Chondrocyte (in vitro differentiated cells): ENCODE measurements around the gene MAN1A1. TPM values are rescaled to one million over a fixed set of nuclear protein-coding genes. Genes with fewer than 3 reads are reported as not detected.

ENCODE experiments used
- DNase-seq: peaks from one replicate; pipeline ENCODE4 v3.0.0; 2021; ENCODE audit warnings: mixed read lengths, low spot score
- H3K27ac Mint-ChIP-seq: one replicate; pipeline ENCODE4 v1.8.0; 2021; ENCODE audit warnings: mild to moderate bottlenecking, moderate library complexity, mixed read lengths; ENCODE audit not compliant: unreplicated experiment
- H3K27me3 Mint-ChIP-seq: 2 replicates; pipeline ENCODE4 v1.8.0; 2021; ENCODE audit warnings: low read depth, mixed read lengths
- H3K36me3 Mint-ChIP-seq: 2 replicates; pipeline ENCODE4 v1.8.0; 2021; ENCODE audit warnings: low read depth, mixed read lengths
- H3K4me1 Mint-ChIP-seq: 2 replicates; pipeline ENCODE4 v1.8.0; 2021; ENCODE audit warnings: low read depth, mild to moderate bottlenecking, mixed read lengths
- H3K4me3 Mint-ChIP-seq: one replicate; pipeline ENCODE4 v1.8.0; 2021; ENCODE audit warnings: mild to moderate bottlenecking, moderate library complexity, mixed read lengths; ENCODE audit not compliant: unreplicated experiment
- H3K9me3 Mint-ChIP-seq: 2 replicates; pipeline ENCODE4 v1.8.0; 2021; ENCODE audit warnings: low read depth, mixed read lengths
- CTCF ChIP-seq: fragments of 200-600 bp; sonication (generic); IDR thresholded peaks from 2 replicates; pipeline ENCODE4 v1.5.0; 2021; ENCODE audit warnings: antibody characterized with exemption, mild to moderate bottlenecking, moderate library complexity
- total RNA-seq: library from RNA; stranded (reverse); gene quantifications from 3 replicates; pipeline ENCODE4 v1.2.1, GENCODE V29; 2021

MAN1A1 gene
- total RNA-seq, 1 donor from 2014 or later, result 7.2 TPM

DNA sequence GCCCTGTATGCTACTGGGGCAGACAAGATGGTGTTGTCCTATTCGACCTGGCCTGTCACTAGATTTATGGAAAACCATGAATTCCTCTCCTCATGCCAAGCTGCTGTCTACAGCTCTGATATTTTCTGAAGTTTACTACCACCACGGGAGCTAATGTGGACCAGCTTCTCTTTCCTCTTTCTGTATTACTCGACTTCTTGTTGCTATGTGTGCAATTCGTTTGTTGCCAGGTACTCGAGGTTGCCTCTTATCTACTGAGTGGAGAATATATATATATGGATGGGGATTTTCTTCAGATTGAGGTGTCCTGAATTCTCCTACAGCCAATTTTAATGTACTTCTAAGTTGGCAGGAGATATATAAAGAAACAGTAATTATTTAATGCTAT, 34.7 kb downstream of the MAN1A1 start:
- H3K9me3 Mint-ChIP-seq, result no peaks in the 10 kb centered on the region
- H3K4me1 Mint-ChIP-seq, result no peaks in the 10 kb centered on the region
- no peak overlapping the region for H3K27ac Mint-ChIP-seq
- H3K4me3 Mint-ChIP-seq, result no peak overlapping the region
- H3K36me3 Mint-ChIP-seq, result no peaks in the 10 kb centered on the region
- H3K27me3 Mint-ChIP-seq, result no peaks in the 10 kb centered on the region
- no peak for TF ChIP-seq CTCF
- DNase-seq, result no peak

GRCh38 chr6:119313937-119314884, 35.4 kb downstream of the MAN1A1 start:
- Mint-ChIP-seq H3K36me3 (no peaks in the 10 kb centered on the region), H3K27ac (no peak overlapping the region), H3K27me3 (no peaks in the 10 kb centered on the region), H3K9me3 (no peaks in the 10 kb centered on the region), H3K4me1 (no peaks in the 10 kb centered on the region), H3K4me3 (no peak overlapping the region)
- no peak for DNase-seq
- no peak for TF ChIP-seq CTCF

DNA sequence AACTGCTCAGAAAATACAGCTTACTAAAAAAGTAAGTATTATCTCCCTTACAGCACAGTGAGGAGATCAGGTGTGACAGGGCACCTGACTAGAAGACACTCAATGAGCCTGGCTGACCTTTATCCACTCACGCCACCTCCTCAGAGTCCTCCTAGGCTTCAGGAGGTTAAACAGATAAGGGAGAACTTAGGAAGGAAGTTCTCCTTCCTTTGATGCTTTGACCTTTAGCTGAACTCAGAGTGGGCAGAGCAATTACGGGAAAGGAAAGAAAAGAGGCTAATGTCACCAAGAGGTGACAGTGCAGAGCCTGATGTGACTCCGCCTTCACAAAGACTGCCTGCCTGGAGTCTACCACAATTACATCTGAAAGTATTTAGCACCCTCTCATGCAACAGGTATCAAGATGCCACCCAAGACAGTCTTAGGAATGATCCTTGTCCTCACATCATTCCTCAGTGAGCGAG, 36.7 kb downstream of the MAN1A1 start:
- Mint-ChIP-seq H3K36me3 (no peaks in the 10 kb centered on the region), H3K4me1 (peaks cover 6% of the 10 kb centered on the region), H3K4me3 (no peak overlapping the region), H3K27me3 (no peaks in the 10 kb centered on the region), H3K27ac (no peak overlapping the region), H3K9me3 (peaks cover under 1% of the 10 kb centered on the region)
- no peak for TF ChIP-seq CTCF
- DNase-seq, result no peak

DNA sequence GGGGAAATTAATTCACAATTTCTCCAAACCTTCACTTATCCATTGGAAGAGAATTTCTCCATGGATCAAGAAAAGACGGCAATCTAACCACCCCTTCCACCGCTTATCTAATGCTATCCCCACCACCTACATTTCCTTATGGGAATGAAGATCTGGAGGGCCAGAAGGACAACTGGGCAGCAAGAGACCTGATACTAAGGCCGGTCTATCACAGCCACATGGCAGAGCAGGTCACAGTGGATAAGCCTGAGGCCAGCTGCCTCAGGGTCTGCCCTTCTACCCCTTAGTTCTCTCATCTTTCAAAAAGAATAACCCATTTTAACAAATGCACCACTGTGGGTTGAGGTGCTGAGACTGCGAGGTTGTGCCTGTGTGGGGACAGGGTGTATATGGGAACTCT, 37.1 kb downstream of the MAN1A1 start:
- no peak for DNase-seq
- Mint-ChIP-seq H3K27ac (no peak overlapping the region), H3K4me3 (no peak overlapping the region), H3K9me3 (peaks cover 2% of the 10 kb centered on the region), H3K27me3 (no peaks in the 10 kb centered on the region), H3K36me3 (no peaks in the 10 kb centered on the region), H3K4me1 (peaks cover 9% of the 10 kb centered on the region)
- no peak for TF ChIP-seq CTCF

GRCh38 chr6:119311514-119312142, 37.9 kb downstream of the MAN1A1 start:
- H3K9me3 Mint-ChIP-seq, result peaks cover 2% of the 10 kb centered on the region
- DNase-seq, result no peak
- TF ChIP-seq CTCF, result no peak
- H3K27me3 Mint-ChIP-seq, result no peaks in the 10 kb centered on the region
- no peaks in the 10 kb centered on the region for H3K36me3 Mint-ChIP-seq
- H3K27ac Mint-ChIP-seq, result no peak overlapping the region
- peaks cover 9% of the 10 kb centered on the region for H3K4me1 Mint-ChIP-seq
- H3K4me3 Mint-ChIP-seq, result no peak overlapping the region
